Fibroblast of lung (primary cell): ENCODE results near the gene PGAM1. TPM values are rescaled to one million over a fixed set of nuclear protein-coding genes. Genes with fewer than 3 reads are reported as not detected.

Experiments
- DNase-seq, 2 donors: peaks; one replicate each; pipeline versions ENCODE4 v3.0.0 to v3.0.0-alpha.2; 2010; ENCODE audit warnings: low read depth in 2 of 2
- H2AFZ ChIP-seq: 2 replicates; pipeline ENCODE4 v1.5.1; 2012; ENCODE audit warnings: low read length, control low read depth, inconsistent platforms
- H3K27ac ChIP-seq: 2 replicates; pipeline ENCODE4 v1.5.1; 2011; ENCODE audit warnings: low read length, control low read depth; ENCODE audit not compliant: insufficient read depth
- H3K27me3 ChIP-seq: 2 replicates; pipeline ENCODE4 v1.5.1; 2011; ENCODE audit warnings: mild to moderate bottlenecking, low read length; ENCODE audit not compliant: control insufficient read depth, insufficient read depth
- H3K36me3 ChIP-seq: 2 replicates; pipeline ENCODE4 v1.5.1; 2011; ENCODE audit warnings: low read length; ENCODE audit not compliant: control insufficient read depth, insufficient read depth
- H3K4me1 ChIP-seq: 2 replicates; pipeline ENCODE4 v1.5.1; 2011; ENCODE audit warnings: low read length; ENCODE audit not compliant: control insufficient read depth, insufficient read depth; ENCODE audit errors: extremely low read depth
- H3K4me2 ChIP-seq: 2 replicates; pipeline ENCODE4 v1.5.1; 2011; ENCODE audit warnings: low read length, control low read depth; ENCODE audit not compliant: insufficient read depth; ENCODE audit errors: extremely low read depth
- H3K4me3 ChIP-seq, 4 experiments: fragments of 200-600 bp in 1 of 4; sonication (generic) in 1 of 4; replicated peaks in 1 of 4; 2 replicates each; pipeline ENCODE4 v1.5.1; 2011 to 2016; ENCODE audit warnings: low read length in 4 of 4, low read depth in 3 of 4, mild to moderate bottlenecking in 3 of 4, control low read depth in 2 of 4, inconsistent platforms in 1 of 4, mixed read lengths in 1 of 4; ENCODE audit not compliant: insufficient read depth in 1 of 4; ENCODE audit errors: control extremely low read depth in 1 of 4
- H3K79me2 ChIP-seq: 2 replicates; pipeline ENCODE4 v1.5.1; 2012; ENCODE audit warnings: mild to moderate bottlenecking, low read length, inconsistent platforms; ENCODE audit not compliant: control insufficient read depth, insufficient read depth
- H3K9ac ChIP-seq: 2 replicates; pipeline ENCODE4 v1.5.1; 2011; ENCODE audit warnings: mild to moderate bottlenecking, low read length, control low read depth; ENCODE audit not compliant: insufficient read depth
- H3K9me3 ChIP-seq: 2 replicates; pipeline ENCODE4 v1.5.1; 2012; ENCODE audit warnings: low read depth, low read length; ENCODE audit not compliant: control insufficient read depth, insufficient read depth
- H4K20me1 ChIP-seq: 2 replicates; pipeline ENCODE4 v1.5.1; 2011; ENCODE audit warnings: low read length; ENCODE audit not compliant: control insufficient read depth, insufficient read depth; ENCODE audit errors: extremely low read depth
- CTCF ChIP-seq, 2 donors: IDR thresholded peaks in 1 of 2; conservative IDR thresholded peaks in 1 of 2; 1 replicate in 1 of 2; 2 replicates in 1 of 2; pipeline ENCODE4 v1.5.1; 2011 to 2012; ENCODE audit warnings: low read length in 2 of 2, control low read depth in 1 of 2, inconsistent platforms in 1 of 2, low read depth in 1 of 2, mild to moderate bottlenecking in 1 of 2
- EZH2 ChIP-seq: IDR thresholded peaks from 2 replicates; pipeline ENCODE4 v1.5.1; 2012; ENCODE audit warnings: low read length, control low read depth, mild to moderate bottlenecking; ENCODE audit errors: missing control alignments
- polyA plus RNA-seq, 2 donors: library from polyadenylated mRNA; depleted of rRNA in 1 of 2; stranded (reverse) in 1 of 2; unstranded in 1 of 2; fragments of >200 nt; gene quantifications; 2 replicates each; pipeline ENCODE4 v1.2.1, GENCODE V29; 2011 to 2012; ENCODE audit warnings: missing spikeins in 1 of 2
- total RNA-seq: library from RNA; depleted of rRNA; stranded (reverse); fragments of >200 nt; gene quantifications from 2 replicates; pipeline ENCODE4 v1.2.1, GENCODE V29; 2014

The PGAM1 gene
- total and polyA plus RNA-seq, 2 donors (not counting 1 experiment from before 2014, with no cell fraction given), result 209 to 498 TPM

- H4K20me1 ChIP-seq, result no peaks in the 10 kb centered on the region
- H3K27ac ChIP-seq, result no peak overlapping the region
- TF ChIP-seq CTCF (conservative IDR thresholded peaks at IDR 0.05 in 1 of 2, IDR thresholded peaks at IDR 0.05 in 1 of 2; ENCODE audit: low read depth in 1 of 2, low read length in 2 of 2) (no peak), EZH2 (no peak)
- no peak overlapping the region for H2AFZ ChIP-seq
- H3K9me3 ChIP-seq, result no peaks in the 10 kb centered on the region
- no peak for DNase-seq
- H3K79me2 ChIP-seq, result peaks cover 27% of the 10 kb centered on the region
- H3K4me3 ChIP-seq, result no peak overlapping the region
- H3K36me3 ChIP-seq, result peaks cover 1% of the 10 kb centered on the region
- H3K4me1 ChIP-seq, result no peaks in the 10 kb centered on the region
- H3K4me2 ChIP-seq, result no peak overlapping the region
- no peak overlapping the region for H3K9ac ChIP-seq
- H3K27me3 ChIP-seq, result no peaks in the 10 kb centered on the region
Observed at GRCh38 chr10:97442277-97442676, 16.3 kb downstream of the PGAM1 start.

- no peaks in the 10 kb centered on the region for H3K9me3 ChIP-seq
- TF ChIP-seq EZH2, result no peak
- no peak for TF ChIP-seq CTCF (conservative IDR thresholded peaks at IDR 0.05 in 1 of 2, IDR thresholded peaks at IDR 0.05 in 1 of 2; ENCODE audit: low read depth in 1 of 2, low read length in 2 of 2)
- H3K4me3 ChIP-seq, result no peak overlapping the region
- H3K27me3 ChIP-seq, result no peaks in the 10 kb centered on the region
- no peak overlapping the region for H3K27ac ChIP-seq
- no peak overlapping the region for H3K9ac ChIP-seq
- H3K4me1 ChIP-seq, result no peaks in the 10 kb centered on the region
- DNase-seq, result no peak
- H2AFZ ChIP-seq, result no peak overlapping the region
- peaks cover 37% of the 10 kb centered on the region for H3K79me2 ChIP-seq
- no peaks in the 10 kb centered on the region for H4K20me1 ChIP-seq
- no peak overlapping the region for H3K4me2 ChIP-seq
- peaks cover 1% of the 10 kb centered on the region for H3K36me3 ChIP-seq
Observed at GRCh38 chr10:97444212-97444611, 18.2 kb downstream of the PGAM1 start.

- H3K27ac ChIP-seq, result peak overlapping the region; percentile 66
- H2AFZ ChIP-seq, result peak overlapping the region; percentile 96
- no peaks in the 10 kb centered on the region for H3K9me3 ChIP-seq
- TF ChIP-seq EZH2 (no peak), CTCF (conservative IDR thresholded peaks at IDR 0.05 in 1 of 2, IDR thresholded peaks at IDR 0.05 in 1 of 2; ENCODE audit: low read depth in 1 of 2, low read length in 2 of 2) (no peak)
- H3K79me2 ChIP-seq, result peaks cover 44% of the 10 kb centered on the region
- H3K4me2 ChIP-seq, result peak overlapping the region; percentile 94
- peak overlapping the region; percentile 87 to 97 (median 94) for H3K4me3 ChIP-seq
- peaks cover 1% of the 10 kb centered on the region for H3K36me3 ChIP-seq
- H3K4me1 ChIP-seq, result no peaks in the 10 kb centered on the region
- no peaks in the 10 kb centered on the region for H3K27me3 ChIP-seq
- DNase-seq, result no peak
- H3K9ac ChIP-seq, result peak overlapping the region; percentile 67
- no peaks in the 10 kb centered on the region for H4K20me1 ChIP-seq
Observed at GRCh38 chr10:97445357-97445721, 19.3 kb downstream of the PGAM1 start.
